IPS-18c (cell line): ENCODE measurements around the gene GAP43.
"Not testable (repeated sequence)": the region's sequence is repeated elsewhere in the genome, so short reads cannot be mapped to it uniquely, and the experiment has no call there.

Source experiments
- H3K4me3 ChIP-seq: 2 replicates; pipeline ENCODE4 v1.7.0; 2013; ENCODE audit warnings: low read depth, mild to moderate bottlenecking, low read length, moderate library complexity; ENCODE audit not compliant: insufficient read depth
- H3K9me3 ChIP-seq: one replicate; pipeline ENCODE4 v1.6.1; 2013; ENCODE audit warnings: mild to moderate bottlenecking, low read length, moderate library complexity; ENCODE audit not compliant: control insufficient read depth, insufficient read depth

The GAP43 gene

GRCh38 chr3:115706311-115706829 is 83.1 kb downstream of the GAP43 start:
- Histone ChIP-seq H3K4me3 (no peak overlapping the region), H3K9me3 (no peaks in the 10 kb centered on the region)

DNA sequence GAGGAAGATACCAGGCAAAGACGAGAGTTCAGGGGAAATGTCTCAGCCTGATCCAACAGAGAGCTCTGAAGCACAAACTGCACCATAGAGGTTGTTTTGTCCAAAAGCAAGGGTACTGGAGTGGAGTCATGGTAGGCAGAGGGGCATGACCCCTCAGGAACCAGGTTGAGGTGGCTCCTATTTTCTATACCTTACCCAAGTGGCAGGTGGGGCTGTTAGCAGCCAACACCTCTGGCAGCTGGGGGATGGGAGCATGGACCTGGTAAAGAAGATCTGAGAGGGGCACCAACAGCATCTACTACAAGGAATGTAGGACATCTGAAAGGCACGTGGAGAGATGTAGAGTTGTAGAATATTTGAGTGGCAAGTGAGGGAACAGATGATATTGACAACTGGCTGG is 85.2 kb downstream of the GAP43 start:
- Histone ChIP-seq H3K4me3 (no peak overlapping the region), H3K9me3 (no peaks in the 10 kb centered on the region)

DNA sequence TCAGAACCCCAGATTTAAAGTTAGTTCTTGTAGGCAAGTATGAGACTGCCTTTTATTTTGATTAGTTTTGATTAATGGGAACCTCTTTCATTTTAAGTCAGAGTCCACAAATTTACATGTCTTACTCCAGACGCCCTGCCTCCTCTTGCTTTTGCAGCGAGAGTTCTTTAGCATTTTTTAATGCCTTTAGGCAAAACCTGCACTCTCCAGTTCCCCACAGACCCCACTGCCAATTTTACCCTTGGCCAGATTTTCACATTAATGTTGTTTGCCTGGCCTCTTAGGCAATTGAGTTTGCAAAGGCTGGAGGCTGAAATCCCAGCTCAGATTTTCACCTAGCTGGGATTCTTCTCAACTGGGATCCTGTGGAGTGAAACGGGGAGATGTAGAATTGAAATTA is 85.8 kb downstream of the GAP43 start:
- Histone ChIP-seq H3K9me3 (no peaks in the 10 kb centered on the region), H3K4me3 (no peak overlapping the region)

DNA sequence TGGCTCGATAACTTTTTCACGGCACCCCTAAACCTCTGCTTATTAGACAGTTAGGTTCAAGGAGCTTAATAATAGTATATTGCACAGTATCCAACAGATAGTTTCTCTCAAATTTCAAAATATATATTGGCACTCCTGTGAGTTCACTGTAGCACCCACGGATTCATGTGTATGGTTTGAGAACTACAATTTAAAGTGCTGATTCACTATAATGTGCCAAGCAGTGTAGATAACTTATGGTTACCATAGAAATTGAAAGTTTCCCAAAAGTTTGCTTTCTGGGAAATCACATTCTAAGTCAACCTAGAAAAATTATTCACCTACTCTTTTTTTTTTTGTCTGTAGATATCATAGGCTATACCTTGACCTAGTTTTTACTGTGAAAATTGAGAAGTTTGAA is 86.6 kb downstream of the GAP43 start:
- Histone ChIP-seq H3K9me3 (no peaks in the 10 kb centered on the region), H3K4me3 (no peak overlapping the region)

- Histone ChIP-seq H3K9me3 (no peaks in the 10 kb centered on the region), H3K4me3 (no peak overlapping the region)
Measured at GRCh38 chr3:115710799-115711198, 87.5 kb downstream of the GAP43 start.

DNA sequence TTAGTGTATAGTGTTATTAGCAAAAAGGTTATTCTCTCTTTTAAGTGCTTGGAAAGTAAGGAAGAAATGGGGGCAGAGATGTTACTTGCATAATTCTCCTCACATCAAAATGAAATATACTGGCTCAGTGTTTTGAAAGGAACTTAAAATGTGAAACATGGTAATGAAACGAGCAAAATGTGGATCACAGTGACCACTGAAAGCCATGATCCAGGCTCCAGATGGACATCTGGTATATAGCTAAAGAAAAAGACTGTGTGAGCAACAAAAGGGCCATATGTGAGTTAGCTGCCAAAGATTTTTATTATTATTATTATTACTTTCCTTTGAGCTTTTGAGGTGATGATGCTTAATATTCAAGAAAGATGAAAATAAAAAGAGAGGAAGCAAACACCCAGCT is 89.6 kb downstream of the GAP43 start:
- H3K4me3 ChIP-seq = no peak overlapping the region
- no peaks in the 10 kb centered on the region for H3K9me3 ChIP-seq

DNA sequence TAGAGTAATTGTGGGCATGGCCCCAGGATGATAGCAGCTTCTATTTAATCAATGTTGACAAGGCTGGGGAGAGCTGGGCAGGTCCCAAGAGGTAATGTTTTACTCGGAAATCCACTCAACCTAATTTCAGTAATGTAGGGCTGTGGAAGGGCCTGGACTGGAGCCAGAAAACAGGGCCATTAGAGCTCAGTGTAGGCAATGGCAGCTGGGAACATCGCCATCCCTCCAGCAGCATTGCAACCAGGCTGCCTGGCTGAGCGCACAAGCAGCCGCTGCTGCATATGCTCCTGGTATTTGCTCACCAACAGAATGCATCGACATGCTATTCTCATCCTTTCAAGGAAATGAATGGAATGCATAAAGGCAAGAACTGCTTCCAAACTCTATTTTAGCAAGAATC is 90.0 kb downstream of the GAP43 start:
- Histone ChIP-seq H3K9me3 (no peaks in the 10 kb centered on the region), H3K4me3 (no peak overlapping the region)

GRCh38 chr3:115715241-115715745 is 92.0 kb downstream of the GAP43 start:
- H3K4me3 ChIP-seq = no peak overlapping the region
- no peaks in the 10 kb centered on the region for H3K9me3 ChIP-seq

GRCh38 chr3:115720983-115721382 is 97.7 kb downstream of the GAP43 start:
- Histone ChIP-seq H3K9me3 (no peaks in the 10 kb centered on the region), H3K4me3 (no peak overlapping the region)

- no peak overlapping the region for H3K4me3 ChIP-seq
Measured at GRCh38 chr3:115725800-115726199, 102.5 kb downstream of the GAP43 start.

GRCh38 chr3:115727135-115727534 is 103.8 kb downstream of the GAP43 start:
- H3K9me3 ChIP-seq = no peaks in the 10 kb centered on the region
- H3K4me3 ChIP-seq = no peak overlapping the region

More at GRCh38 chr3:115725800-115726199, 102.5 kb downstream of the GAP43 start:
- H3K9me3 ChIP-seq = no peaks in the 10 kb centered on the region

DNA sequence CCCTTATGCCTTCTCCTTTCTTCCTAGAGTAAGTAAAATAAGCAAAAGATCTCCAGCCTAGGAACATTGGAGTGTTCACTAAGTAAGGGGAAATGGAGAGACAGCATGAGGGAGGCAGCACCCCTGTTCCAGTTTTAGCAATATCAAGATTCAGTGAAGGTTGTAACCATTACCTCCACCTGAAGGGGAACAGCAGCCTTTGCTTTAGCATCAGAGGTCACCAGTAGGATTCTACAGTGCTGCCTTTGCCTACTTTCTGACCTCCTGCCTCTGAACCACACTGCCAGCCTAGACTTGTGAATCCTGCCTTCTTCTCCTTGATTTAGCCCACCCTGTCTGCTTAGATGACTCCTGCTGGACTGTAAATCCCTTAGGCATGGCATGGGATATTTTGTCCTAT is 104.7 kb downstream of the GAP43 start:
- no peak overlapping the region for H3K4me3 ChIP-seq

GRCh38 chr3:115736341-115736740 is 113.0 kb downstream of the GAP43 start:
- not testable (repeated sequence) for H3K4me3 ChIP-seq, H3K9me3 ChIP-seq

More for the DNA sequence above, 104.7 kb downstream of the GAP43 start:
- H3K9me3 ChIP-seq = no peaks in the 10 kb centered on the region

DNA sequence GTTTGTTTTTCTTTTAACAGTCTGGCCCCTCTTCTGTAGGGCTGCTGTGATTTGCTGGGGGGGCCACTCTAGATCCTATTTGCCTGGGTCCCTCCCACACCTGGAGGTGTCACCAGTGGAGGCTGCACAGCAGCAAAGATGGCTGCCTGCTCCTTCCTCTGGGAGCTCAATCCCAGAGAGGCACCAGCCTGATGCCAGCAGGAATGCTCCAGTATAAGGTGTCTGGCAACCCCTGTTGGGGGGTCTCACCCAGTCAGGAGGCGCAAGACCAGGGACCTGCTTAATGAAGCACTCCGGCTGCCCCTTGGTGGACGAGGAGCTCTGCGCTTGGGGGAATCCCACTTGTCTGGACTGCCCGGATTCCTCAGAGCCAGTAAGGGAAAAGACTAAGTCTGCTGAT is 118.3 kb downstream of the GAP43 start:
- Histone ChIP-seq H3K4me3 (no peak overlapping the region), H3K9me3 (peaks cover 2% of the 10 kb centered on the region)

GRCh38 chr3:115744516-115744915 is 121.2 kb downstream of the GAP43 start:
- not testable (repeated sequence) for H3K9me3 ChIP-seq, H3K4me3 ChIP-seq

GRCh38 chr3:115752978-115753377 is 129.7 kb downstream of the GAP43 start:
- H3K4me3 ChIP-seq = not testable (repeated sequence)

DNA sequence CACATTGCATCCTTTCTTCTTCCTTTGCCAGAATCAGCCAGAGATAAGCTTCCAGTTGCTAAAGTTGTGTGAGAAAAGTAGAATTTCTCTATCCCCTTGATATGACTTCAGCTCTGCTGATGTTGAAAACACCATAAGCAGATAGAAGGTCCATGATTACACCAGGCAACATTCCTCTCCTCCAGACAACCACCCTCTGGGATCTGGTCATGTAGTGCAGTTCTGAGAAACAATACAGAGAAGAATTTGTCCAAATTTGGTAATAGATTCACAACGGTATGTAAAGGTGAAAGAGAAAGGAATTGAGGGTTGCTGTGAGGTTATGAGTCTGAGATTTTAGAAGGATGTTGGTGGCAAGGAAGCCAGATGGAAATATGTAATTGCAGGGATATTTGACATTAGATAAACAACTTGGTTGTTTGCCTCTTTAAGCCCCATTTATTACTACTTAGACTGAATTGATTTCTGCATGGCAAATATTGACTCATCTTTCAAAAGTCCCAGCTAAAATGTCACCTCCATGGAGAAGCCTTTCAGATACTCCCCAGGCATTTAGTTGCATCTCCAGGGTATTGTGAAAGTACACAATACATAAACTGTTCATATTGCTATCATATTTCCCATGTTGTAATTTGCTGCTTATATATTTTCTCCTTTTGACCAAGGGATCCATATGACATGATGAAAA is 134.9 kb downstream of the GAP43 start:
- H3K9me3 ChIP-seq = no peaks in the 10 kb centered on the region
- H3K4me3 ChIP-seq = no peak overlapping the region

More at GRCh38 chr3:115752978-115753377, 129.7 kb downstream of the GAP43 start:
- not testable (repeated sequence) for H3K9me3 ChIP-seq

DNA sequence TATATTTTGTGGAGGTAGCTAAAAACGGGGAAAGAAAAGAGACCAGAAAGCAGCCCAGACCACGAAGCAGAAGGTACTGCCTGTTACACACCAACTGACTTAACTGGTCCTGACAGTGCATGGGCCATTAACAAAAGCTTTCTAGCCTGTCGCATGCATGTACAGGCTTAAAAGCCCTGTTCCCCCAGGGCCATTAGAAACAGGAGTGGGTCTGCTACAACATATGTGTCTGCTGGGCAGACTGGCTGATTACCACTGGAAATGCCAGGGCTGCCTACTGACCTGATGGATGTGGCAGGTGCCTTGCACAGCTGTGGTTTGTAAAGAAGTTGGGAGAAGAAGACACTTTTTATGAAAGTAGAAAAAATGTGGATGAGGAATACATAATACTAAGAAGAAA is 137.4 kb downstream of the GAP43 start:
- Histone ChIP-seq H3K9me3 (no peaks in the 10 kb centered on the region), H3K4me3 (no peak overlapping the region)

DNA sequence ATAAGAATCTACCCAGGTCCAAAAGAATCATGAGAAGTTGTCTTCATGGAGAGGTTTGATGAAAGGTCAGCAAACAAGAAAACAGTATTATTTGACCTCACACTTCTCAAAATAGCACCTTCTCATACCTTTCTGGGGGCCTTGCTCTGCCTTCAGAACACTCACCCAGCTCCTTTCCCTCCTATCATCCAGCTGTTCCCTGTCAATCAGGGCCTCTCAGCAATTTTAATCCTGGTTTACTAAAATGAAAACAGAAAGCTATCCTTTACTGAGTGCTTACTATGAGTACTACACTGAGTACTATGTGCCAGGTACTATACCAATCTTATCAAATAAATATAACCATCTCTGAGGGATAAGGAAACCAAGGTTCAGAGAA is 138.6 kb downstream of the GAP43 start:
- no peak overlapping the region for H3K4me3 ChIP-seq
- H3K9me3 ChIP-seq = no peaks in the 10 kb centered on the region
